Middle frontal gyrus (tissue), 1 donor: ENCODE results near the gene CIPC.

Source experiments
- DNase-seq: peaks from one replicate; pipeline ENCODE4 v3.0.0-alpha.2; 2015; ENCODE audit warnings: low spot score; ENCODE audit errors: extremely low spot score

Gene CIPC

GRCh38 chr14:77125281-77125801 is 27.3 kb downstream of the CIPC start:
- no peak for DNase-seq

GRCh38 chr14:77125823-77126325 is 27.8 kb downstream of the CIPC start:
- DNase-seq = no peak

GRCh38 chr14:77126461-77126990 is 28.5 kb downstream of the CIPC start:
- no peak for DNase-seq

- DNase-seq = no peak
Measured at GRCh38 chr14:77128414-77128891, 30.4 kb downstream of the CIPC start.

- no peak for DNase-seq
Measured at GRCh38 chr14:77130386-77130785, 32.3 kb downstream of the CIPC start.

- no peak for DNase-seq
Measured at GRCh38 chr14:77131206-77131605, 33.1 kb downstream of the CIPC start.

GRCh38 chr14:77131871-77132486 is 33.9 kb downstream of the CIPC start:
- DNase-seq = no peak

GRCh38 chr14:77133720-77134338 is 35.8 kb downstream of the CIPC start:
- no peak for DNase-seq

- no peak for DNase-seq
Measured at GRCh38 chr14:77139022-77139421, 41.0 kb downstream of the CIPC start.

- DNase-seq = no peak
Measured at GRCh38 chr14:77139540-77140358, 41.7 kb downstream of the CIPC start.

- no peak for DNase-seq
Measured at GRCh38 chr14:77140359-77141213, 42.5 kb downstream of the CIPC start.

GRCh38 chr14:77141214-77142004 is 43.4 kb downstream of the CIPC start, which contains the start of gene ZDHHC22:
ZDHHC22 (minus strand) TSS chr14:77141791; CDS start chr14:77139738, 2,053 bp downstream.
- DNase-seq = peak; percentile 44

- DNase-seq = no peak
Measured at GRCh38 chr14:77142005-77142800, 44.1 kb downstream of the CIPC start.

- no peak for DNase-seq
Measured at GRCh38 chr14:77143071-77143470, 45.0 kb downstream of the CIPC start.

- DNase-seq = no peak
Measured at GRCh38 chr14:77144412-77145115, 46.5 kb downstream of the CIPC start.

GRCh38 chr14:77145975-77146740 is 48.1 kb downstream of the CIPC start:
- DNase-seq = no peak

- DNase-seq = no peak
Measured at GRCh38 chr14:77148510-77149231, 50.6 kb downstream of the CIPC start.
